NCI-H446 treated with DMSO at 0.1 percent for 48 hours (cell line): Measurements from ENCODE around the gene TCP11L2.
A peak's percentile ranks its signal among the peaks of the same experiment; 100 is the strongest.
"Not testable (repeated sequence)": the region's sequence is repeated elsewhere in the genome, so short reads cannot be mapped to it uniquely, and the experiment has no call there.

Experiments
- DNase-seq: peaks from one replicate; lab custom pipeline; 2025; lab: John Stamatoyannopoulos, UW

The TCP11L2 gene

DNA sequence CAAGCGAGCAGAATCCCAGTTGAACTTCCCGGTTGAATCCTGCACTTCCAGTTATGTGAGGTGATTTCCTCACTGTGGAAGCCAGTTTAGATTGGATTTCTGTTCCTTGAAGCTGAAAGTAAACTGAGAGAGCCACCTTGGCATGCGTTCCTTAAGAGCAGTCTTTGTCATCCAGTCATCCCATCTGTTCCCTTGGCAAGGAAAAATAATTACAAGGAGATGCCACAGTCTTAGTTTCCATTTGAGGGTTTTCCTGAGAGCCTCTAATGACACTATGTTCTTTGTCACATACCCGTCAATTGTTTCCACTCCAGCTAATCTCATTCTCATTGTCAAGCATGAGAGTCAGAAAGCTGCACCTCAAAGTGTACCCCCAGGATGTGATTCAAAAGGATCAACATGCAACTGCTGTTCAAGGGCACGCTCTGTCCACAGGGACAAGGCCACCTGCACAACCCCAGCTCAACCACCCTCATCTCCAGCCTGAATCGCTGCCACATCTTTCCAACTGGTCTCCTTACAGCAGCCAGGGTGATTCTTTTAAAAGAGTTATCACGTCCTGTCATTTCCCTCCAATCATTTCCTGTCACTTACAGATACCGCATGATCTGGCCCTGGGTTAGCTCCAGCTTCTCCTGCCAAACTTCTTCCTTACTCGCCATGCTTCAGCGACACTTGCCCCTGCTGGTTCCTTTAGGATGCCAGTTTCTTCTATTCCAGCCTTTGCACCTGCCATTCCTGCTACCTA is 18.0 kb upstream of the TCP11L2 start:
- DNase-seq, result peak; percentile 24

DNA sequence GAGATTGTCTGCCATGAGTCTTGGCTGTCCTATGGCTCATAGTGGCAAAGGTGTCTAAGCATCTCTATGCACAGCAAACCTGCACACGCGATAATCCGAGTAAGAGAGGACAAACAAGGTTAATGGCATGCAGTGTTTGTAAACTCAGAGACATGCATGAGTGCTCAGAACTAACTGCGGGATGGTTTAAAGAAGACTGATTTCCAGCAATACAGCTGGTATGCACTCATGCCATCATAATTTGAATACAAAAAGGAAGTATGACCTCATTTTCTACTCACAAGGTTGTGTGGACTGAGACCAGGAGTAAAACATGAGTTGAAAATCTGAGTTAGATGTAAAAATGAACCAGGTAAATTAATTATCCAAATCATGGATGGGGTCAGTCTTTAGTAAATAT is 16.6 kb upstream of the TCP11L2 start:
- no peak for DNase-seq

DNA sequence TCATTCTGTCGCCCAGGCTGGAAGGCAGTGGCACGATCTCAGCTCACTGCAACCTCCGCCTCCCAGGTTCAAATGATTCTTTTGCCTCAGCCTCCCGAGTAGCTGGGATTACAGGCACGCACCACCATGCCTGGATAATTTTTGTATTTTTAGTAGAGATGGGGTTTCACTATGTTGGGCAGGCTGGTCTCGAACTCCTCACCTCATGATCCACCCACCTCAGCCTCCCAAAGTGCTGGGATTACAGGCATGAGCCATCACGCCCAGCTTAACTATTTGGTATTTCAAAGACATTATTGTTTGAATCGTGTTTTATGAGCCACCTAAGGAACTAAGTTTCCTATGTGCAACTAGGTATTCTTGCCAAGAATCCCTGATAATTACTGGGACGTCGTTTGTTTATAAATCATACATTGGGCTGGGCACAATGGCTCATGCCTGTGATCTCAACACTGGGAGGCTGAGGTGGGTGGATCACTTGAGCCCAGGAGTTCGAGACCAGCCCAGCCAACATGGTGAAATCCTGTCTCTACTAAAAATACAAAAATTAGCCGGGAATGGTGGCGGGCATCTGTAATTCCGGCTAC is 15.9 kb upstream of the TCP11L2 start:
- not testable (repeated sequence) for DNase-seq

DNA sequence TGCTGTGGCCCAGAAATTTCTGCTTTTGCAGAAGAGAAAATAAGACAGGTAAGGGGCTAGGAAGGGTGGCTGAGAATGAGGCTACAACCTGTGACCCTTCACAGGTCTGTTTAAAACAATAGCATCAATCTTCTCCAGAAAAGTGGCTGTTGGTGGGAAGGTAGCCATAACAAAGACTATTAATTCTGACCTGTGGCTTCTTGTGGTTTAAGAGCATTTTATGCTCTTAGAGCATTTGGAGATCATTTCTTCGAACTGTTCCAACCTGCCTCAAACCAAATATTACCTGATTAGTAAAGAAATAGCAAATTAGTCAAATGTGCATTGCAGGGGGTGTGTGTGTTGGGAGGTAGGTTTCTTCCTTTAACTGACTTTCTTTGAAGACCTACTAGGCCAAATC is 15.2 kb upstream of the TCP11L2 start:
- no peak for DNase-seq

DNA sequence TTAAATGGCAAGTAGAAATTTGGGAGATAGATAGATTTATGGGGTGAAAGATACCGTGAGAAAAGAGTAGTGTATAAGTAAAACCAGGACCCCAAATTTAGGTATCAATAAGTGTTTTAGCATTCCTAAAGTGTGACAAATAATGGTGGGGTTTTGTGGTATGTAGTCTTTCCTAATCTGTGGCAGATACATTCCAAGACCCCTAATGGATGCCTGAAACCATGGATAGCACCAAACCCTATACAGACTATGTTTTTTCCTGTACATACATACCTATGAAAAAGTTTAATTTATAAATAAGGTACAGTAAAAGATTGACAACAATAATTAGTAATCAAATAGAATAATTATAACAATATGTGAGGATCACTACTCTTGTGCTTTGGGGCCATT is 14.4 kb upstream of the TCP11L2 start:
- no peak for DNase-seq

DNA sequence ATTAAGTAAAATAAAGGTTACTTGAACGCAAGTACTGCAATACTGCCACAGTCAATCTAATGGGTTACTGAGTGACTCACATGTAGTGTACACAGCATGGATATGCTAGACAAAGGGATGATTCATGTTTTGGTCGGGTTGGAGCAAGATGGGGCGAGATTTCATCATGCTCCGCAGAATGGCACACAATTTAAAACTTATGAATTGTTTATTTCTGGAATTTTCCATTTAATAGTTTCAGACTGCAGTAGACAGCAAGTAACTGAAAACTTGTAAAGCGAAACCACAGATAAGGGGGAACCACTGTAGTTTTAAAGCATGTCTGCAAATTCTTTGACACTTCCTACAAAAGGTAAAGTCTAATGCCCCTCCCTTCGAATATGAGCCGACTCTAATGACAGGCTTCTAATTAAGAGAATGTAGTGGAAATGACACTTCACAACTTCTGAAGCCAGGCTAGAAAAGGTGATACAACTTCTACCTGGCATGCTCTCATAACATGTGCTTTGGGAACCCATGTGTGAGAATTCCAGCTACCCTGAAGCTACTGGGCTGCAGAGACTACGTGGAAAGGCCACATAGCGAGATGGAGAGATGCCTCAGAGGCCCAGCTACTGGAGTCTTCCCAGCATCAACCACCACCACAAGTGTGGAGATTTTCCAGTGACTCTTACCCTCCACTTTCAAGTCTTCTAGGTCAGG is 13.9 kb upstream of the TCP11L2 start:
- no peak for DNase-seq

DNA sequence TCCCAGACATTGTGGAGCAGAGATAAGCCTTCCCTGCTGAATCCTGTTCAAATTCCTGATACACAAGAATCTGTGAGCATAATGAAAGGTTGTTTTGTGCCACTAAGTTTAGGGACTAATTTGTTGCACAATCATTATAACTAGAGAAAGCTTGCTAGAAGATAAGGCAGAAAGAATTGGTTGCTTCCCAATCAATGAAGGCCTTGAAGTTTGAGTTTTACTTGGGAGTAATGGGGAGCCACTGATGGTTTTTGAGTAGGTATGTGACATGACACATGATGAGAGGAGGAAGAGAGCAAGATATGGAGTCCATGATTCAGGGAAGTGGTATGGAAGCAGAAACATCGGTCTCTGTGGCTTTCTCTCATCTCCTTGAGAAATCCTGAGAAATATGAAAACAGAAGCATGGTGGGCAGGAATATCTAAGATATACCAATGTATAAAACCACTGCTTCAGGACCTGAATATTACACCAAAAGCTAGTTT is 13.3 kb upstream of the TCP11L2 start:
- DNase-seq, result no peak

DNA sequence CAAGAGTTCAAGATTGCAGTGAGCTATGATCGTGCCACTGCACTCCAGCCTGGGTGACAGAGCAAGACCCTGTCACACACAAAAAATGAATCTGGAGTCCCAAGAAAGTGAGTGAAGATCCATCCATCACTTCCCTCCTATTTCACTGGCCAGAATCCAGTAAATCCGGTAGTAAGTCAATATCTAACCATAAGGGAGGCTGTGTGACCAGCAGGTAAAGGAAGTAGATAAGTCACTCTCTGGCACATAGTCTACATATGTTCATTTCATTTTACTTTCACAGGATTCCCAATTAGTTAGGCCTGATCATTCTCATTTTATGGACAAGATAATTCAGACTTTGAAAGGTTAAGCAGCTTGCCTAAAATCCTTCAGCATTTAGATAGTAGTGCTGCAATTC is 11.9 kb upstream of the TCP11L2 start:
- DNase-seq, result no peak

DNA sequence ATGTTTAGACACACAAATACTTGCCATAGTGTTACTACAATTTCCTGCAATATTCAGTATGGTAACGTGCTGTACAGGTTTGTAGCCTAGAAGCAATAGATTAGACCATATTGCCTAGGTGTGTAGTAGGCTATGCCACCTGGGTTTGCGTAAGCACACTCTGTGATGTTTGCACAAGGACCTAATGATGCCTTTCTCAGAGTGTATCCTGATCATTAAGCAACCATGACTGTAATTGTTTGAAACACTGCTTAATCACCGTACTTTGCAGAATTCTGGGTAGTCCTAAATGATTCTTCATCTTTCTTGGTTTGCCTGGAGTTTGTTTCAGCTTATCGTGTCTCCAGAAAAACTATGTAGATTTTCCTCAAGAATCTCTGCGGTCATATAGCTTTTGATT is 11.2 kb upstream of the TCP11L2 start:
- no peak for DNase-seq

DNA sequence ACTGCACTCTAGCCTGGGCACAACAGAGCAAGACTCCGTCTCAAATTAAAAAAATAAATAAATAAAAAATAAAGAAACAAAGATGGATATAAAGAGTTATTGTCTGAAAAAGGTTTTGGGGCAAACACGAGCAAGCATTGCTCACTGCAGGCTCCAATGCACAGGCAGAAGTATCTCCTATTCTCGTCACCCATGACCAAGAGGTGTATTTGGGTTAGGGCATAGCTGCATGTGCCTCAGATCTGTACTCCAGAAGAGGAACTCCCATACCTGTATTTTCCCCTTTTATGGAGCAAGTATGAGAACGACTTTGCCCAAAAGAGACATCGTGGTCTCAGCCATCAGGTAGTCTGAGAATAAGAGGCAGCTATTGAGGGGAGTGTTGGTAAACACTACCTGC is 10.2 kb upstream of the TCP11L2 start:
- DNase-seq, result no peak

DNA sequence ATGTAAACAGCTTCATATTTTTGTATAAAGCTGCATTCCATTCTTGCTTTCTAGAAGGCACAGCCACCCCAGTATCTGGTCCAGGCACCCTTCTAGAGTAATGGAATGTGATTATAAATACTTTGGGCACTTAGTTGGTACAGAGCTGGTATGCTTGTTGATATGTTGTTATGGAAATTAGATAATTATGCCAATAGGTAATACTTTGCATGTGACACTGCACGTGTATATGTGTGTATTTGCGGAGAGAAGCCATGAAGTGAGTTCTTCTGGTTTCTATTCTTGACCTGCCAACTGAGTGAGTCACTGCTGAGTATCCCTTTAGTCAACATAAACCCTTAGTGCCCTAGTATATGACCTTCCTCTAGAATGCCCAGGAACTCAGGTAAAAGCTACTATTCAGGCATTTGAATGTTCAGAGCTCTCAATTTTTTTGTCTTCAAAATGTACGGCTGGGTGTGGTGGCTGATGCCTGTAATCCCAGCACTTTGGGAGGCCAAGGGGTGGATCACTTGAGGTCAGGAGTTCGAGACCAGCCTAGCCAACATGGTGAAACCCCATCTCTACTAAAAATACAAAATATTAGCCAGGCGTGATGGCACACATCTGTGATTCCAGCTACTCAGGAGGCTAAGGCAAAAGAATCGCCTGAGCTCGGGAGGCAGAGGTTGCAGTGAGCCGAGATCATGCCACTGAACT is 6.2 kb upstream of the TCP11L2 start:
- no peak for DNase-seq

DNA sequence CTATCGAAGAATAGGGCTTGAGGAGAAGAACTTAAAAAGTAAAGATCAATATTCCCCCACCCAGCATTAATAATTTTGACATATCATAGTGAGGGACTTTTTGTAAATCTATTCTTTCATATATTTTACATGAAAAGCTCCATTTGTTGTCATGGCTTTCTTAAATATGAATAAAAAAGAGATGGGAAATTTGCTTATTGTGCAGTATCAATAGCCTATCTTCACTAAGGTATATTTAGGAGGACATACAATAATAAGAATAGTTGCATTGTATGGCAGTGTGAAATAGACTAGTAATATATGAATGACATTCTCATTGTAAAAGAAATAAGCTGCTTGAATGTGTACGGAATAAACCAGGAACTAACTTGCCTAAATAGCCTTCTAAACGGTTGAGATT is 5.5 kb upstream of the TCP11L2 start:
- no peak for DNase-seq

DNA sequence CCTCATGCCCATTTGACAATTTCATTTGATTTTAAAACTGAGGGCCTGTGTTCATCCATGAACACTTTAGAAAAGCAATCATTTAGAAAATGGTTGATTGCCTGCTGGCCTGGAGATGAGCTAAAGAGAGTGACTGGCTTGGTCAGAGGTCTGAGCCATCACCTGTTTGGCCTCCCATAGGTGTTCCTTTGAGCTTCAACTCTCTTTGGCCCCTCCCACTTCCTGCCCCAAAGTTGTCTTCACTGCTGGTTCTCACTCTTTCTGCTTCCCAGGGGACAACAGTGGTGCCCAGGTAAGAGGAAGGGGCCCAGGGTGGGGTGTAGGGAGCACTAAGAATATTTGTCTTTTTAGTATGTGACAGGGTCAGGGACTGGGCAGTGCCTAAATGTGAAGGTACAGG is 4.9 kb upstream of the TCP11L2 start:
- DNase-seq, result no peak

DNA sequence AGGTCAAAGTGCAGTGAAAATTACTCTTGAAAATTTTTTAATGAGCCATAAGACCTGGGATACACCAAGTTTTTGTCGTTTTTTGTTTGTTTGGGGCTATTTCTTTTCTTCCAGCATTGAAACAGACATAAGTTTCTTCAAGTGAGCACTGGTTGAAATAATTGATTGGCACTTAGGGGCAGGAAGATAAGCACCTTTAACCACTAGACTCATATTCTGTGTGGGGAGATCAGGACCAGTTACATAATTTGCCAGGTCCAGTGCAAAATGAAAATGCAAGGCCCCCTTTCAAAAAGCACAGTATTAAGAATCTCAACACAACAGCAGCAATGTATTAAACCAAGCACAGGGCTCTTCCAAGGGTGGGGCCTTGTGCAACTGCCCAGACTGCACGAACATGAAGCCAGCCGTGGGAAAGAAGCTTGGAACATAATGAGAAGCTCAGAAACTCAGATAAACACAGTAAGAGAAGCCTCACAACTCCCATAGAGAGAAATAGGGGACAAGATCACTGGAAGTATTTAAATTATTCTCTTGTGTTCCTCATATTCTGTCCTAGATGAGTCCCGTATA is 3.2 kb upstream of the TCP11L2 start:
- no peak for DNase-seq

DNA sequence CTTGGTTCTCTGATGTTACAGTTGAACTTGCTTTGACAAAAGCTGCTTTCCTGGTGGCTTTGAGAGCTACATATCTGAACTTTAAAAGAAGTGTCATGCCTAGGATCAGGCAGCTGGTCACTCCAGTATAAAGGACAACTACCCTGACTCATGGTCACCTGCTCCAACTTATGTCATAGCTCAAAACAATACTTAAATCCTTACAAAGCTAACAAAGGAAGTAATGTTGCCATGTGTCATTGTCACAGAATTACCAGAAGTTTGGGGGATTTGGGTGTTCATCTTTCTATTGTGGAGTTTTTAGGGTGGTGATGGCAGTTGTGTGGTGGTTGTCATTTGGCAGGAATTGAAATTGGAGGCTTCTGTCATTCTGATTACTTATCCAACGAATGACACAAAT is 1.8 kb upstream of the TCP11L2 start:
- no peak for DNase-seq

DNA sequence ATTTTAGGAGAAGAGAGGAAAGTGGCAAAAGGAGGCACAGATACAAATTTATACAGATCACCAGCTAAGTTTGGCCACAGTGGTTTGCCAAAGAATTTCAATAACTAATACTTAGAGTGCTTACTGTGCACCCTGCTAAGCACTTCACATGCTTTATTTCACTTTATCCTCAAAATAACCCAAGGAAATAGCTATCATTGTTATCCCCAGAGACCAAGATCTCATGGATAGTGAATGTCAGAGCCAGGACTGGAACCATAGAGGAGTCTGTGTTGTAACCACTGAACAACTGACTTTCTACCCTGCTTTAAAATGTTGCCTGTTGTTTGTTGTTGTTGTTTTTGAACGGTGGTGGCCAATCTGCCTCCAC is 1.3 kb upstream of the TCP11L2 start:
- no peak for DNase-seq

DNA sequence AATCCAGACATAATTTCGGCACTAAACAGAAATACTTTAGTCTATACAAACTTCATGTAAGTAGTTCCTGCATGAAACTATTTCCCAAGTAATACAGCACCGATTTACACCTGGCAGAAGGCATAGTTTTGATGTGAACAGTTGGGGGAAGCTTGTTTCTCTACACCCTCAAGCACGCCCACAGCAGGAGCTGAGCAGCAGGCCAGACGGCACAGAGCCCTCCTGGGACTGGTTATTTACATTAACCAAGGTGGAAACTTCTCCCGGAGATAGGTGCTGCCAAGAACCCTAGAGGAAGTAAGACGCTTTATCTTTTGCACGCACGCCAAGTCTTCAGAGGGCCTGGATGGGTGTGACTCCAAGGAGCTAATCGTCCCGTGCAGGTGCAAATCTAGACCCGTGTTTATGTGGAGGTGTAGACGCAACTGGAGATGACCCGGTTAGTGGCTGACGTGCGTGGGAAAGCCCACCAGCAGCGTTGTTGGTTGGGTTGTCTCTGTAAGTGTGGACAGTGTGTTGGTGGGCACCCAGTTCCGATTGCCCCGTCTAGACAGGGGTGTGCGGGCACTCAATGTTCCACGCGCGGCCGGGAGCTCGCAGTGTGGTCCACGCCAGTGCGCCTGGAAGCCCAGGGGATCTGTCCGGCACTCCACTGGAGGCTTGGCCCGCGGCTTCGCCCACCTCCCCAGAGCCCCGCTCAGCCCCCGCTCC is 767 bp upstream of the TCP11L2 start:
- DNase-seq, result peak; percentile 12

DNA sequence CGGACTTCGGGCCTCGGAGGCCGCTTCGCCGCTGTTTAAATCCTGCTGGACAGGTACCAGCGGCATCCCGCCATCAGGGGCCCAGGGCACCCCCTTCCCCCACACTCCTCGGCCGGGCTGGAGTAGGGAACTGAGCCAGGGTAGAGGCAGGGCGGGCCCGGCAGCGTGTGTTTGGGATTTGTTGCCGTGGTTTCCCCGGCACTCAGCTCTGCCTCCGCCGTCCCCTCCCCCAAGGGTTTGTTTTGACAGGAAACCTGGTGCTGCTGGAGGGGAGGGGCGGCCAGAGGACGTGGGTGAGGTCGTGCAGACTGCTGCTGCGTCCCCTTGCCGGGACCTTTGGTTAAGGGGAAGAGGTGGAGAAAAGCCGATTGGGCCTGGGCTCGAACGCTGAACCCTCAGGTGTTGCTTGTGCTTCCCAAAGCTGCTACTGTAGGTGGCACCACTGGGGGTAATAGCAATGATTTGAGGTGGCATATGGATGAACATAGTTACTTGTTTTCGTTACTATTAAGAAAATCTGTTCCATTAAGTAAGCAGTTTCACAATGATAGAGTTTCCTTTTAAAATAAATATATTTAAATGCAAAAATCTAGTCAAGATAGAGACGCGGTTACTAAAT is 778 bp downstream of the TCP11L2 start:
- no peak for DNase-seq

DNA sequence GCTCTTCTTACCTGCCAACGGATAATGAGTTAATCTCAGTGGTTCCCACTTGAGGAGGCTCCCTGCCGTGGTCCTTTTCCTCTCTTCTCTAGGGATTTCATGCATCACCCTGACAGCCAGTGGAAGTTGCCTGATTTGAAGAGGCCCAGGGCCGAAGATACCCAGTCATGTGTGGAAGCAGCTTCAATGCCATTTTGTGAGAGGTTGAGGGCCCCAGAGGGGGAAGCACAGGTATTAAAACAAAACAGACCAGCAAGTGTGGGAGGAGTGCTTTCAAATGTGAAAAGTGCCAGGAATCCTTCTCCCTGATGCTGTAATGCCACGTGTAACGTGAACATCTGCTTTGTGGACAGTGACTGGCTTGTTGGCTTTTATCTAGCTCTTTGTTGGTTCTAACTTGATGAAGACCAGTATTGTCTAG is 1.5 kb downstream of the TCP11L2 start:
- no peak for DNase-seq

DNA sequence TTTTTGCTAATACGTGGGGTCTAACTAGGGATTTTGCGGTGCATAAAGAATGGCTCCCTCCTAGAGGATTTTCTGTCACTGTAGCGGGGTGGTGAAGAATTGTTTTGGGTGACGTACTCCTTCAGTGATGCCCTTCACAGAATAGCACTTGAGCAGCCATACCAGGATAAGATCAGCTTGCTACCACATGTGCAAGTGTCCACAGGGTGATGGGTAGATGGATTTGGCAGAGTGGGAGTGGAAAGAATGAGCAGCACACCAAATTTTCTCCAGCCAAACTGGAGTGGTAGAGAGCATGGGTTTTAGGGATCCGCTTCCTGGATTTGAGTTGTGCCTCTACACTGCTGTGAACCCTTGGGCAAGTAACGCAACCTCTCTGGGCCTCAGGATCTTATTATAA is 2.3 kb downstream of the TCP11L2 start:
- DNase-seq, result no peak

DNA sequence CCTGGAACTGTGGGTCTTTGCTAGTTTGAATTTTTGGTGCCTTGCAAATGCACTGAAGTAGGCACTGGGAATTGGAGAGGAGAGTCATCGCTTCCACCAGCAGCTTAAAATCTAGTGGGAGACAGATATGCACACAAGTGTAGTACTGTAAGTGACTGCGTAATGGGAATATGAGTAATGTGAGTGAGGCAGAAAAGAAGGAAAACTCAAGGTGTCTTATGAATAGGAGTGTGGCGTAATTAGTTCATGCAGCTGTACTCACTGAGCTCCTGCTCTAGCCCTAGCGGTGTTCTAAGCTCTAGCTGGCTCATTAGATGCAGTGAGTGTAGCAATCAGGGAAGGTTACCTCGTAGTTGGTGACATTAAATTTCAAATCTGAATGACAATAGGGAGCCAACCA is 2.8 kb downstream of the TCP11L2 start:
- no peak for DNase-seq
